ENCODE measurements around the gene ACSF3. TPM values are rescaled to one million over a fixed set of nuclear protein-coding genes. Genes with fewer than 3 reads are reported as not detected.

Gene ACSF3
- total RNA-seq, 2 experiments from 2014 or later, result 44.4 to 45.3 TPM

- H3K4me3 Mint-ChIP-seq, result no peak overlapping the region
- POLR2A ChIA-PET, result no interaction called here
- DNase-seq, result no peak
- CTCF ChIA-PET, result no interaction called here
- peaks cover 39% of the 10 kb centered on the region for H3K4me1 Mint-ChIP-seq
- H3K27me3 Mint-ChIP-seq, result no peaks in the 10 kb centered on the region
- peaks cover 47% of the 10 kb centered on the region for H3K36me3 Mint-ChIP-seq (ENCODE audit: low read depth)
- no peaks in the 10 kb centered on the region for H3K9me3 Mint-ChIP-seq
- peak overlapping the region; percentile 95 for H3K27ac Mint-ChIP-seq
Observed at GRCh38 chr16:89117227-89117974, 23.7 kb downstream of the ACSF3 start.

- H3K27me3 Mint-ChIP-seq, result no peaks in the 10 kb centered on the region
- H3K36me3 Mint-ChIP-seq (ENCODE audit: low read depth), result peaks cover 50% of the 10 kb centered on the region
- CTCF ChIA-PET, result no interaction called here
- DNase-seq, result no peak
- H3K4me3 Mint-ChIP-seq, result no peak overlapping the region
- no peak overlapping the region for H3K27ac Mint-ChIP-seq
- H3K4me1 Mint-ChIP-seq, result peaks cover 44% of the 10 kb centered on the region
- POLR2A ChIA-PET, result interaction anchor here (1.2 kb wide), 1 partner anchor 24 kb away, joined by 3 read pairs; the partner anchor contains the start of gene ACSF3
- H3K9me3 Mint-ChIP-seq, result no peaks in the 10 kb centered on the region
Observed at GRCh38 chr16:89117975-89118289, 24.3 kb downstream of the ACSF3 start.

- Mint-ChIP-seq H3K4me3 (no peak overlapping the region), H3K36me3 (ENCODE audit: low read depth) (peaks cover 53% of the 10 kb centered on the region), H3K9me3 (no peaks in the 10 kb centered on the region), H3K27ac (no peak overlapping the region), H3K27me3 (no peaks in the 10 kb centered on the region), H3K4me1 (peaks cover 44% of the 10 kb centered on the region)
- no peak for DNase-seq
- ChIA-PET POLR2A (interaction anchor here (1.2 kb wide), 1 partner anchor 25 kb away, joined by 3 read pairs; the partner anchor contains the start of gene ACSF3), CTCF (no interaction called here)
Observed at GRCh38 chr16:89118361-89119165, 24.9 kb downstream of the ACSF3 start.

GRCh38 chr16:89119166-89119621, 25.5 kb downstream of the ACSF3 start:
- H3K9me3 Mint-ChIP-seq, result no peaks in the 10 kb centered on the region
- no peak overlapping the region for H3K27ac Mint-ChIP-seq
- no peaks in the 10 kb centered on the region for H3K27me3 Mint-ChIP-seq
- CTCF ChIA-PET, result no interaction called here
- H3K36me3 Mint-ChIP-seq (ENCODE audit: low read depth), result peaks cover 54% of the 10 kb centered on the region
- no peak for DNase-seq
- no peak overlapping the region for H3K4me3 Mint-ChIP-seq
- peaks cover 39% of the 10 kb centered on the region for H3K4me1 Mint-ChIP-seq
- POLR2A ChIA-PET, result interaction anchor here (1.2 kb wide), 1 partner anchor 25 kb away, joined by 3 read pairs; the partner anchor contains the start of gene ACSF3

- CTCF ChIA-PET, result no interaction called here
- peaks cover 34% of the 10 kb centered on the region for H3K4me1 Mint-ChIP-seq
Observed at GRCh38 chr16:89119661-89120141, 26.0 kb downstream of the ACSF3 start.

GRCh38 chr16:89120281-89120680, 26.6 kb downstream of the ACSF3 start:
- H3K4me1 Mint-ChIP-seq, result peaks cover 28% of the 10 kb centered on the region
- POLR2A ChIA-PET, result no interaction called here
- H3K36me3 Mint-ChIP-seq (ENCODE audit: low read depth), result peaks cover 53% of the 10 kb centered on the region
- DNase-seq, result no peak
- CTCF ChIA-PET, result no interaction called here
- no peak overlapping the region for H3K4me3 Mint-ChIP-seq
- no peaks in the 10 kb centered on the region for H3K9me3 Mint-ChIP-seq
- no peaks in the 10 kb centered on the region for H3K27me3 Mint-ChIP-seq
- H3K27ac Mint-ChIP-seq, result no peak overlapping the region

More at GRCh38 chr16:89119661-89120141, 26.0 kb downstream of the ACSF3 start:
- POLR2A ChIA-PET, result no interaction called here
- Mint-ChIP-seq H3K27me3 (no peaks in the 10 kb centered on the region), H3K36me3 (ENCODE audit: low read depth) (peaks cover 56% of the 10 kb centered on the region), H3K4me3 (no peak overlapping the region), H3K27ac (no peak overlapping the region), H3K9me3 (no peaks in the 10 kb centered on the region)
- no peak for DNase-seq

- ChIA-PET POLR2A (no interaction called here), CTCF (no interaction called here)
- Mint-ChIP-seq H3K4me3 (no peak overlapping the region), H3K36me3 (ENCODE audit: low read depth) (peaks cover 53% of the 10 kb centered on the region), H3K9me3 (peaks cover 3% of the 10 kb centered on the region), H3K4me1 (peaks cover 22% of the 10 kb centered on the region), H3K27me3 (no peaks in the 10 kb centered on the region), H3K27ac (peak overlapping the region; percentile 44)
- DNase-seq, result no peak
Observed at GRCh38 chr16:89120921-89121351, 27.3 kb downstream of the ACSF3 start.

- DNase-seq, result no peak
- POLR2A ChIA-PET, result no interaction called here
Observed at GRCh38 chr16:89121691-89122321, 28.2 kb downstream of the ACSF3 start.

GRCh38 chr16:89122322-89122851, 28.7 kb downstream of the ACSF3 start:
- Mint-ChIP-seq H3K27ac (no peak overlapping the region), H3K4me1 (peaks cover 9% of the 10 kb centered on the region), H3K36me3 (ENCODE audit: low read depth) (peaks cover 56% of the 10 kb centered on the region), H3K27me3 (no peaks in the 10 kb centered on the region), H3K4me3 (no peak overlapping the region), H3K9me3 (peaks cover 3% of the 10 kb centered on the region)
- DNase-seq, result peak; percentile 35
- ChIA-PET CTCF (no interaction called here), POLR2A (no interaction called here)

More at GRCh38 chr16:89121691-89122321, 28.2 kb downstream of the ACSF3 start:
- H3K36me3 Mint-ChIP-seq (ENCODE audit: low read depth), result peaks cover 58% of the 10 kb centered on the region
- H3K27ac Mint-ChIP-seq, result no peak overlapping the region
- peaks cover 14% of the 10 kb centered on the region for H3K4me1 Mint-ChIP-seq
- no peak overlapping the region for H3K4me3 Mint-ChIP-seq
- CTCF ChIA-PET, result no interaction called here
- no peaks in the 10 kb centered on the region for H3K27me3 Mint-ChIP-seq
- peaks cover 3% of the 10 kb centered on the region for H3K9me3 Mint-ChIP-seq

GRCh38 chr16:89123001-89123830, 29.6 kb downstream of the ACSF3 start:
- no peak overlapping the region for H3K4me3 Mint-ChIP-seq
- peaks cover 11% of the 10 kb centered on the region for H3K4me1 Mint-ChIP-seq
- peaks cover 51% of the 10 kb centered on the region for H3K36me3 Mint-ChIP-seq (ENCODE audit: low read depth)
- CTCF ChIA-PET, result no interaction called here
- H3K27me3 Mint-ChIP-seq, result no peaks in the 10 kb centered on the region
- H3K9me3 Mint-ChIP-seq, result peaks cover 3% of the 10 kb centered on the region
- POLR2A ChIA-PET, result no interaction called here
- DNase-seq, result no peak
- no peak overlapping the region for H3K27ac Mint-ChIP-seq

- CTCF ChIA-PET, result no interaction called here
- H3K4me1 Mint-ChIP-seq, result peaks cover 11% of the 10 kb centered on the region
- no peak overlapping the region for H3K27ac Mint-ChIP-seq
- POLR2A ChIA-PET, result no interaction called here
- DNase-seq, result no peak
- no peak overlapping the region for H3K4me3 Mint-ChIP-seq
- no peaks in the 10 kb centered on the region for H3K27me3 Mint-ChIP-seq
- peaks cover 52% of the 10 kb centered on the region for H3K36me3 Mint-ChIP-seq (ENCODE audit: low read depth)
- peaks cover 3% of the 10 kb centered on the region for H3K9me3 Mint-ChIP-seq
Observed at GRCh38 chr16:89123831-89124100, 30.1 kb downstream of the ACSF3 start.

- no peak for DNase-seq
- Mint-ChIP-seq H3K9me3 (peaks cover 3% of the 10 kb centered on the region), H3K4me1 (peaks cover 3% of the 10 kb centered on the region), H3K27me3 (no peaks in the 10 kb centered on the region), H3K27ac (no peak overlapping the region), H3K36me3 (ENCODE audit: low read depth) (peaks cover 53% of the 10 kb centered on the region), H3K4me3 (no peak overlapping the region)
- CTCF ChIA-PET, result no interaction called here
- POLR2A ChIA-PET, result no interaction called here
Observed at GRCh38 chr16:89129378-89129777, 35.7 kb downstream of the ACSF3 start.
